Measurements from ENCODE around the gene ADAMTSL2.

The ADAMTSL2 gene

GRCh38 chr9:133505901-133506652 is 28.4 kb upstream of the ADAMTSL2 start:
- TF ChIP-seq, protein P1, sequence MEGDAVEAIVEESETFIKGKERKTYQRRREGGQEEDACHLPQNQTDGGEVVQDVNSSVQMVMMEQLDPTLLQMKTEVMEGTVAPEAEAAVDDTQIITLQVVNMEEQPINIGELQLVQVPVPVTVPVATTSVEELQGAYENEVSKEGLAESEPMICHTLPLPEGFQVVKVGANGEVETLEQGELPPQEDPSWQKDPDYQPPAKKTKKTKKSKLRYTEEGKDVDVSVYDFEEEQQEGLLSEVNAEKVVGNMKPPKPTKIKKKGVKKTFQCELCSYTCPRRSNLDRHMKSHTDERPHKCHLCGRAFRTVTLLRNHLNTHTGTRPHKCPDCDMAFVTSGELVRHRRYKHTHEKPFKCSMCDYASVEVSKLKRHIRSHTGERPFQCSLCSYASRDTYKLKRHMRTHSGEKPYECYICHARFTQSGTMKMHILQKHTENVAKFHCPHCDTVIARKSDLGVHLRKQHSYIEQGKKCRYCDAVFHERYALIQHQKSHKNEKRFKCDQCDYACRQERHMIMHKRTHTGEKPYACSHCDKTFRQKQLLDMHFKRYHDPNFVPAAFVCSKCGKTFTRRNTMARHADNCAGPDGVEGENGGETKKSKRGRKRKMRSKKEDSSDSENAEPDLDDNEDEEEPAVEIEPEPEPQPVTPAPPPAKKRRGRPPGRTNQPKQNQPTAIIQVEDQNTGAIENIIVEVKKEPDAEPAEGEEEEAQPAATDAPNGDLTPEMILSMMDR (IDR thresholded peaks at IDR 0.05; ENCODE audit: insufficient read depth, missing control alignments): no peak
- DNase-seq (ENCODE audit: insufficient read length, low spot score): no peak
- FAIRE-seq: no peak

DNA sequence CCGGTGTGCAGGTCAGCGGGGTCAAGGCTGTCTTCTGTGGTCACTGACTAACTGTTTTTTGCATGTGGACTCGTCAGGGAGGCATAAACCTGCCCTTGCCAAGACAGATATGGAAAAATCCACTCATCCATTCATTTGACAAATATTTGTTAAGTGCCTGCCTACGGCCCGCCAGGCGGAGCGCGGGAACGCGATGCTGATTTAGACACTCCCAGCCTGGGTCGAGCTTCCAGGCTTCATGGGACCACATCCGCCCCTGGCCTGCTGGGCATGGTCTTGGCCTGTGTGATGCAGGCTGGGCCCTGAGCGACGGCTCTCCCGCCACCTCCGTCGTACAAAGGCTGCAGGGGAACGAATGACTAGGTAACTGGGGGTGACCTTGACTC is 27.9 kb upstream of the ADAMTSL2 start:
- DNase-seq (ENCODE audit: insufficient read length, low spot score) (no peak), FAIRE-seq (no peak)
- TF ChIP-seq, protein P1 (IDR thresholded peaks at IDR 0.05; ENCODE audit: insufficient read depth, missing control alignments): no peak

- no peak for FAIRE-seq
- TF ChIP-seq, protein P1 (IDR thresholded peaks at IDR 0.05; ENCODE audit: insufficient read depth, missing control alignments): no peak
- DNase-seq (ENCODE audit: insufficient read length, low spot score): no peak
Observed at GRCh38 chr9:133507246-133507965, 27.1 kb upstream of the ADAMTSL2 start.

GRCh38 chr9:133508046-133508445 is 26.5 kb upstream of the ADAMTSL2 start:
- DNase-seq (ENCODE audit: insufficient read length, low spot score) (no peak), FAIRE-seq (no peak)
- TF ChIP-seq, protein P1 (IDR thresholded peaks at IDR 0.05; ENCODE audit: insufficient read depth, missing control alignments): no peak

GRCh38 chr9:133509179-133510083 is 25.1 kb upstream of the ADAMTSL2 start:
- FAIRE-seq: no peak
- DNase-seq (ENCODE audit: insufficient read length, low spot score): no peak
- TF ChIP-seq, protein P1 (IDR thresholded peaks at IDR 0.05; ENCODE audit: insufficient read depth, missing control alignments): no peak

- DNase-seq (ENCODE audit: insufficient read length, low spot score): no peak
- FAIRE-seq: no peak
- TF ChIP-seq, protein P1 (IDR thresholded peaks at IDR 0.05; ENCODE audit: insufficient read depth, missing control alignments): no peak
Observed at GRCh38 chr9:133510926-133511505, 23.5 kb upstream of the ADAMTSL2 start.
